ENCODE results near the gene FAAP100.

- TF ChIP-seq, protein P1, sequence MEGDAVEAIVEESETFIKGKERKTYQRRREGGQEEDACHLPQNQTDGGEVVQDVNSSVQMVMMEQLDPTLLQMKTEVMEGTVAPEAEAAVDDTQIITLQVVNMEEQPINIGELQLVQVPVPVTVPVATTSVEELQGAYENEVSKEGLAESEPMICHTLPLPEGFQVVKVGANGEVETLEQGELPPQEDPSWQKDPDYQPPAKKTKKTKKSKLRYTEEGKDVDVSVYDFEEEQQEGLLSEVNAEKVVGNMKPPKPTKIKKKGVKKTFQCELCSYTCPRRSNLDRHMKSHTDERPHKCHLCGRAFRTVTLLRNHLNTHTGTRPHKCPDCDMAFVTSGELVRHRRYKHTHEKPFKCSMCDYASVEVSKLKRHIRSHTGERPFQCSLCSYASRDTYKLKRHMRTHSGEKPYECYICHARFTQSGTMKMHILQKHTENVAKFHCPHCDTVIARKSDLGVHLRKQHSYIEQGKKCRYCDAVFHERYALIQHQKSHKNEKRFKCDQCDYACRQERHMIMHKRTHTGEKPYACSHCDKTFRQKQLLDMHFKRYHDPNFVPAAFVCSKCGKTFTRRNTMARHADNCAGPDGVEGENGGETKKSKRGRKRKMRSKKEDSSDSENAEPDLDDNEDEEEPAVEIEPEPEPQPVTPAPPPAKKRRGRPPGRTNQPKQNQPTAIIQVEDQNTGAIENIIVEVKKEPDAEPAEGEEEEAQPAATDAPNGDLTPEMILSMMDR (IDR thresholded peaks at IDR 0.05) = no peak
- TF ChIP-seq POLR2A (IDR thresholded peaks at IDR 0.05) = no peak
- TF ChIP-seq EP300 (IDR thresholded peaks at IDR 0.05) = no peak
These were observed 28.3 kb upstream of the FAAP100 start for GRCh38 chr17:81580481-81580880.

All from ovary (tissue), 3 donors.